Activated CD8-positive, alpha-beta memory T cell treated with anti-CD3 and anti-CD28 coated beads, Interleukin-2, amount 50 U/mL, for 24 hours (primary cell): Measurements from ENCODE around the gene GIN1.

Experiments
- DNase-seq: peaks from one replicate; pipeline ENCODE4 v3.0.0-alpha.2; 2020; ENCODE audit errors: extremely low read depth

The GIN1 gene

DNA sequence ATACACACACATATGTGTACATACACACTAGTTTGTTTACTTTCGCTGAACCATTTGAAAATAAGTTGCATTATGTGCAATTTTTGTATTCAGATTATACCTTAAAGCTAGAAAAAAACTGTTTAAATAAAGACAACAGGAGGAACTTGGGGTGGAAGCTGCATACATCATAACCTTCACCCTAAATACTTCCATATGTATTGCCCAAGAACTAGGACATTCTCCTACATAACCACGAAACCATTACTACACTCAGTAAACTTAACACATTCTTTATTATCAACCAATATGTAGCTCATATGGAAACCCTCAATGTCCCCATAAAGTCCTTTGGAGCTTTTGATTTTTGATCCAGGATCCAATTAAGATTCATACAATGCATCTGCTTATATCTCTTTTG is 83.3 kb downstream of the GIN1 start:
- DNase-seq, result no peak
